Activated naive CD8-positive, alpha-beta T cell treated with anti-CD3 and anti-CD28 coated beads, Interleukin-2, amount 50 U/mL, for 16 hours (primary cell): ENCODE measurements around the gene GNAZ.
"Not testable (repeated sequence)": the region's sequence is repeated elsewhere in the genome, so short reads cannot be mapped to it uniquely, and the experiment has no call there.

ENCODE experiments used
- DNase-seq: peaks from one replicate; pipeline ENCODE4 v3.0.0-alpha.2; 2020; ENCODE audit warnings: low read depth, low spot score

The GNAZ gene

GRCh38 chr22:23133922-23134321 lies 63.6 kb downstream of the GNAZ start:
- no peak for DNase-seq

- not testable (repeated sequence) for DNase-seq
Observed at GRCh38 chr22:23136991-23137390, 66.7 kb downstream of the GNAZ start.

GRCh38 chr22:23137468-23137867 lies 67.1 kb downstream of the GNAZ start:
- DNase-seq, result no peak

DNA sequence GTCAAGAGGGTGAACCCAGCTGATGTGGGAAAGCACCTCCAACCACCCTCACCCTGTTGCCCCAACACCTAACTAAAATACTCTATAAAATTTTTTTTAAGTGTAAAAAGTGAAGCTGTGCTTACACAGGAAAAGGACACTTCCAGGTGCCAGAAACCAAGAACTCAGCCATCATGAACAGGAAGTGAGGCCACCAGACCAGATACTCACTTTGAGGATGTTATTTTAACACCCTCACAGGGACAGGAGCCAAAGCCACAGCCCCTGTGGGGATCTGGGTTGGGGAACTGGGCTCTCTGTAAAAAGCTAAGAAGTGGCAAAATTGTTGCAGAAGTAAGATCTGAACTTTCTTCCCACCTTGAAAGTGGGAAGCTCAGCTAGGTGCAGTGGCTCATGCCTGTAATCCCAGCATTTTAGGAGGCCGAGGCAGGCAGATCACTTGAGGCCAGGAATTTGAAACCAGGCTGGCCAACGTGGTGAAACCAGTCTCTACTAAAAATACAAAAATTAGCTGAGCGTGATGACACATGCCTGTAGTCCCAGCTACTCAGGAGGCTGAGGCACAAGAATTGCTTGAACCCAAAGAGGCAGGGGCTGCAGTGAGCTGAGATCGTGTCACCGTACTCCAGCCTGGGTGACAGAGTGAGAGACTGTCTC lies 67.7 kb downstream of the GNAZ start:
- no peak for DNase-seq

DNA sequence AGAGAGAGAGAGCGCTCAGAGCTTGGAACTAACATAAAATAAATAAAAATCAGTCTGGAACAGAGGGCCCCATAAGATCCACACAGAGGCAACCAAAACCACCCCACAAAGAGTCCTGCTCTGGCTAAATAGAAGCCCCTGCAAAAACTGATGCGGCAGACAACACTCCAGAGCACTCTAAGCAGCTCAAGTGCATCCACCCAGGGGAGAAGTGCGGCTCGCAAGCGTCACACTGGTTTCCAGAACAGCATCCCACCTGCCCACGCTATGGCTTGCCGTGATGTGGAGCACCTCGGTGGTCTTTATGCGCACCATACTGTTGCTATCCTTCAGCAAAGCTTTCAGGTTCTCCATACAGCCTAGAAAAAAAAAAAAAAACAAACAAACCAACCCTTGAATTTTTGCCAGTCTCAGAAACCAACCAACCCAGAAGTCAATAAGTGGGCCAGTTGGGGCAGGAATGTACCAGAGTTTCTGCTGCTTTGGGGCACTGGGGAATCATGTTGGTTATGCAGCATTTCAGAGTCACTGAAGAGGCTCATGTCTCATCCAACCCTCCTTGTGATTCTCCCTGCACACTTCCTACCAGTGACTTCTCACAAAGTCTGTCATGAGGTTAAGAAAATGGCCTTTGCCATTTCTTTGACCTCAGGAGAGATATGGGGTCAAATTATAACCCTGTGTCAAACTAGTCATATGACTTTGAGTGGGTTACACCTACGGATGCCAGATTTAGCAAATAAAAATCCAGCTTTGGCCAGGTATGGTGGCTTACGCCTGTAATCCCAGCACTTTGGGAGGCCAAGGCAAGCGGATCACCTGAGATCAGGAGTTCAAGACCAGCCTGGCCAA lies 68.5 kb downstream of the GNAZ start:
- DNase-seq, result no peak

DNA sequence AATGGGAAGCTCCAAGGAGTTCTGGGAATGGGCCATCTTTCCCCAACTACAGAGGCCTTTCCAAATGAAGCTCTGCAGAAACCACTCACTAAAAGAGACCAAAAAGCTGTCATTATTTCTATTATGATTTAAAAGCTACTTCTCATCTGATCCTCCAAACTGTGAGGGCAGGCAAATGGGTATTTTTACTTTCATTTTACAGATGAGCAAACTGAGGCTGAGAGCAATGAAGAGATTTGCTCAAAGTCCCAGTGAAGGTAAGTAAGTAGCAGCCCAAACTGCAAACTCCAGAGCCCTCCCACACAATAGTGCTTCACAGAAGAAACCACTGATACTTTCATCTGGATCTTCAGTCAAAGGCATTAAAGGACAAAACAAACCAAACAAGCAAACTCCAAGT lies 70.1 kb downstream of the GNAZ start:
- DNase-seq, result no peak

- no peak for DNase-seq
Observed at GRCh38 chr22:23142546-23143105, 72.3 kb downstream of the GNAZ start.

DNA sequence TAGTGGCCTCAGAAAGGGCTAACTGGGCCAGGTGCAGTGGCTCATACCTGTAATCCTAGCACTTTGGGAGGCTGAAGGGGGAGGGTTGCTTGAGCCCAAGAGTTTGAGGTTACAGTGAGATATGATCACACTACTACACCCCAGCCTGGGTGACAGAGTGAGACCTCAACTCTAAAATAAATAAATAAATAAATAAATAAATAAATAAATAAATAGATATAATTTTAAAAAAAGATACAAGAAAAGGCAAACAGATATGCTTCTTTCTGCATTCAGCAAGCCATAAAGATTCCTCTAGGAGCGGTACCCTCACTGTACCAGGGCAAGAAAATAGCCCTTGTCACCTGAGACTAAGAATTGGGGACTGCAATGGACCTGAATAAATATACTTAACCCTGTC lies 72.8 kb downstream of the GNAZ start:
- DNase-seq, result no peak

DNA sequence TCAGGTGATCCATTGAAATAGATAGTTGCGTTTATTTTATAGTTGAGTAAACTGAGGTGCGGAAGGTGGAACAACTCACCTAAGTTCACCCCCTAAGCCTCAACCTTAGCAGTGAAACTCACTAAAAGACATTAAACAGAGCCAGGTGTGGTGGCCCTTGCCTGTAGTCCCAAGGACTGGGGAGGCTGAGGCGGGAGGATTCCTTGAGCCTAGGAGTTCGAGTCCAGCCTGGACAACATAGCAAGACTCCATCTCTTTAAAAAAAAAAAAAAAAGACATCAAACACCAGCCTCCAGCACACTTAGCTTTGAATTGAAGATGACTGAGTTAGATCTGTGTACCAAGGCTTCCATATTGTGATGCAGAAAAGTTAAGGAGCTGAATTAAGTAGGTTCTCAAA lies 74.1 kb downstream of the GNAZ start:
- DNase-seq, result no peak

- DNase-seq, result peak; percentile 39
Observed at GRCh38 chr22:23144932-23145877, 74.9 kb downstream of the GNAZ start, which contains the start of gene RAB36. RAB36 (plus strand) TSS chr22:23145477; CDS start chr22:23146617, 1,140 bp downstream.

- no peak for DNase-seq
Observed at GRCh38 chr22:23145878-23146470, 75.7 kb downstream of the GNAZ start.

GRCh38 chr22:23146478-23147205 lies 76.3 kb downstream of the GNAZ start:
- DNase-seq, result no peak

GRCh38 chr22:23147617-23148387 lies 77.5 kb downstream of the GNAZ start:
- no peak for DNase-seq

DNA sequence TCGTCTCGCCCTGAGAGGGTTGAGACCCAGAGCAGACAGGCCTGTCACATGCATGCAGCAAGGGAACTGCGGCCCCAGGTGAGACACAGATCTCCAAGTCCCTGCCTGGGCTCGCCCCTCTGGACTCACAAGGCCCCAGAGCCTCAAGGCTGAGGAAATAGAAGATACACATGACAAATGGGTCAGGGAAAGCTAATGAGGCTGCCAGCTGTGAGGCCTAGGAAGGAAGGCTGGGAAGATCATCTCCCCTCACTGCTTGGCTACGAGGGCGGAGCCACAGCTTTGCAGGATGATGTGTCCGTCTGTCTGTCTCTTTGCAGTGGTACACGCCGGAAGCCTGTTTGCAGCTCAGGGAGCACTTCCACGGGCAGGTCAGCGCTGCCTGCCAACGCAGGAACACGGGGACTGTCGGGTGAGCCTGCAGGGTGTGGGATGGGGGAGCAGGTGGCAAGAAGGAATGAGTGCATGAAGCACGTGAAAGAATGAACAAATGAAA lies 79.5 kb downstream of the GNAZ start:
- DNase-seq, result no peak

DNA sequence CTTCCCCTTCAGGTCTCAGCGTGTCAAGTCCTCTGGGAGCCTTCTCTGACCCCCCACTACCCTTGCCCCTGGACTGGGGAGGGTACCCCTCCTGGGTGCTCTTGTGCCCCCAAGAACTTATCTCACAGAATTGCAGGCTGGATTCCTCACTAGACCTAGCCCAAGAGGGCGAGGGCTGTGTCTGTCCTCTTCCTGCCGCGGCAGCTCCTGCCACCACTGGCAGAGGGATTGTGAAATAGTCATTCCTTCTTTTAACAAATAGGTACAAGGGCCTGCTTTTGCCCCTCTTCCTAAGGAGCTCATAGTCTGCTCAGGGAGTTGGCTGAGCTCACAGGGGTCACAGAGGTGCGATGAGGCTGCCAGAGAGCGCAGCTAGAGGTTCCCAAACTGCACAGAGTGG lies 80.4 kb downstream of the GNAZ start:
- no peak for DNase-seq

DNA sequence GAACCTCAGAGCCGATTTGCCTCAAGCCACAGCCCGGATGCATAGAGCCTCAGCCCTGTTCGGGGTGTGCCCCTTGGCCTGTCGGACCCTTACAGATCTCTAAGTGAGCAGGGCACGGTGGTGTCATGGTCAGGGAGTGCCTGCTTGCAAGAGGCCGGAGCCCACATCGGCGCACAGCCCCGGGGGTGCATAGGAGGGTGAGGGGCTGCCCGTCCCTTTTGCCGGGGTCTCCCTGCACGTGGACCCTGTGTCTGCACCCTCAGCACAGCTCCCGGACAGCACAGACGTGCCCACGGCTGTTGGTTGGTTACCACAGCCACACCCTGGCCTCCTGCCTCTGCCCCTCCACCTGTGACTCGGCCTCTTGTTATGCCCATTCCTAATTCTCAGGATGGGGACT lies 81.5 kb downstream of the GNAZ start:
- no peak for DNase-seq

DNA sequence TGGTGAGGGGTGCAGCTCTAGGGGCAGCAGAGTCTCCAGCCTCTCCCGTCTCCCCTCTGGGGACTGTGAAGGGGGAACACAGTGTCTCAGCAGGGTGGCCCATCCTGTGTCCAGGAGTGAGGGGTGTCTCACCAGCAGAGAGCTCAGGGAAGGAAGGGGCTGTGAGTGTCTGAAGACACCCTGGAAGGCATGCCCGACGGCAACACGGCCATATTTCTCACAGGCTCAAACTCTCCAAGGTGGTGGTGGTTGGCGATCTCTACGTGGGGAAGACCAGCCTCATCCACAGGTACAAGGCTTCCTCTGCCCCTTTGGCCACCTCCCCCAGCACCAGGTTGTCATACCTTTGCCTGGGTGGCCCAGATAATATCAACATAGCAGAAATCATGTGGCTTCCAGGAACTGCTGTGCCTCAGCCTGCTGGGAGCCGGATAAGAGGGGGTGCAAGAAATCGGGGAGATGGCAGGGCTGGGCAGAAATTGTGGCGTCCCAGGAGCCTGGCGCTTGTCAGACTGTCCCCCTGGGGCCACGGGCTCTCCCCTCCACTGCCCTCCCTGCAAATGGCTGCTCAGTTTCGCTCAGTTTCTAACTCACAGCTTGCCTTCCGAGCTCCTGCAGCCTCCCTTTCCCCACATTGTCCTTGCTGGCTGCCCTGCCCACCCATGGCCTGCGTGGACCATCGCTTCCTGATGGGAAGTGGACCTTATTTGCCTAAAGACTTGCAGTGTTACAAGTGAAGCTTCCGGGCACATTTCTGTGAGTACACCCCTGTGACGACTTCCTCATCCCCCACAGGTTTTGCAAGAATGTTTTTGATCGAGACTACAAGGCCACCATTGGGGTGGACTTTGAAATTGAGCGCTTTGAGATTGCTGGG lies 82.2 kb downstream of the GNAZ start:
- no peak for DNase-seq

- DNase-seq, result no peak
Observed at GRCh38 chr22:23153994-23154393, 83.7 kb downstream of the GNAZ start.

- no peak for DNase-seq
Observed at GRCh38 chr22:23154461-23154860, 84.1 kb downstream of the GNAZ start.
